Neuron (in vitro differentiated cells): Measurements from ENCODE around the gene LARGE1.

Source experiments
- H2AFZ ChIP-seq: one replicate; pipeline ENCODE4 v1.6.1; 2013; ENCODE audit warnings: low read depth, mild to moderate bottlenecking, inconsistent platforms, low read length, moderate library complexity
- H3K27me3 ChIP-seq: one replicate; pipeline ENCODE4 v1.6.1; 2013; ENCODE audit warnings: low read length; ENCODE audit not compliant: insufficient read depth
- H3K36me3 ChIP-seq: one replicate; pipeline ENCODE4 v1.6.1; 2013; ENCODE audit warnings: low read length; ENCODE audit not compliant: insufficient read depth
- H3K4me1 ChIP-seq: one replicate; pipeline ENCODE4 v1.6.1; 2013; ENCODE audit warnings: low read length; ENCODE audit not compliant: insufficient read depth
- H3K4me3 ChIP-seq: 2 replicates; pipeline ENCODE4 v1.5.1; 2013; ENCODE audit warnings: mild to moderate bottlenecking, low read length, moderate library complexity
- H3K9me3 ChIP-seq: one replicate; pipeline ENCODE4 v1.6.1; 2013; ENCODE audit warnings: low read length

The LARGE1 gene

GRCh38 chr22:33838644-33839043 is 81.6 kb downstream of the LARGE1 start:
- Histone ChIP-seq H3K4me1 (peaks cover 10% of the 10 kb centered on the region), H3K36me3 (no peaks in the 10 kb centered on the region), H2AFZ (no peak overlapping the region), H3K9me3 (no peaks in the 10 kb centered on the region), H3K27me3 (no peaks in the 10 kb centered on the region), H3K4me3 (no peak overlapping the region)

DNA sequence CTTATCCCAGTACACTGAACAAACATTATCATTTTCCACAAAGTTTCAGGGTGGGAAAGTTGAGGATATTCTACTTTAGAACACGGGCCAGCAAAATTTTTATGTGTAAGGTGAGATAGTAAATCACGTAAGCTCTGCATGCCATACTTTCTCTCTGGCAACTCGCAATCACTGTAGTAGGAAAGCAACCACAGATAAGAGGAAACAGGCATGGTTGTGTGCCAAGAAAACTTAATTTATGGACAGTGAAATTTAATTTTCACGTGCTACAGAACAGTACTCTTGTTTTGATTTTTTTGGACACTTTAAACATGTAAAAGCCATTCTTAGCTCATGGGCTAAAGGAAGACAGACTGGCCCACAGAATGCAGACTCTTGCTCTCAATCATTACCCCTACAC is 82.5 kb downstream of the LARGE1 start:
- Histone ChIP-seq H3K4me1 (peaks cover 10% of the 10 kb centered on the region), H3K9me3 (no peaks in the 10 kb centered on the region), H3K27me3 (no peaks in the 10 kb centered on the region), H3K4me3 (no peak overlapping the region), H3K36me3 (no peaks in the 10 kb centered on the region), H2AFZ (no peak overlapping the region)

DNA sequence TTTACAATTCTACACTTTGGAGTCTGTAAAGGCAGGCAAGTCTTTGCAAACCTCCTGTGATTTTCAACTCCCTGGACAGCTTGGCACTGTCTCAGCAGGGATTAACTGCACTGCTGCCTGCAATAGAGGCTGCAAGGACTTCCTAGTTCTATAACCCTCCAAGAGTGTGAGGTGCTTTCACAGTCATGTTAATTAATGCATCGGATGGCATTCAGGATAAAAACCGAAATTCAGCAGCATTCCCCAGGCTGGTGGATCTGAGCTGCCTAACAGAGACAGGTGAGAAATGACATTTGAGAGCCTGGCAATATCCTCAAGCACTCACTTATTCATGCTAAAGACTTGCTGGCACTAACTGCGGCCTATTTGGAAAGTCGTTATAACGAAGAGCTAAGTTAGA is 85.0 kb downstream of the LARGE1 start:
- H3K9me3 ChIP-seq: no peaks in the 10 kb centered on the region
- H3K27me3 ChIP-seq: no peaks in the 10 kb centered on the region
- peaks cover 10% of the 10 kb centered on the region for H3K4me1 ChIP-seq
- no peak overlapping the region for H3K4me3 ChIP-seq
- no peaks in the 10 kb centered on the region for H3K36me3 ChIP-seq
- no peak overlapping the region for H2AFZ ChIP-seq

DNA sequence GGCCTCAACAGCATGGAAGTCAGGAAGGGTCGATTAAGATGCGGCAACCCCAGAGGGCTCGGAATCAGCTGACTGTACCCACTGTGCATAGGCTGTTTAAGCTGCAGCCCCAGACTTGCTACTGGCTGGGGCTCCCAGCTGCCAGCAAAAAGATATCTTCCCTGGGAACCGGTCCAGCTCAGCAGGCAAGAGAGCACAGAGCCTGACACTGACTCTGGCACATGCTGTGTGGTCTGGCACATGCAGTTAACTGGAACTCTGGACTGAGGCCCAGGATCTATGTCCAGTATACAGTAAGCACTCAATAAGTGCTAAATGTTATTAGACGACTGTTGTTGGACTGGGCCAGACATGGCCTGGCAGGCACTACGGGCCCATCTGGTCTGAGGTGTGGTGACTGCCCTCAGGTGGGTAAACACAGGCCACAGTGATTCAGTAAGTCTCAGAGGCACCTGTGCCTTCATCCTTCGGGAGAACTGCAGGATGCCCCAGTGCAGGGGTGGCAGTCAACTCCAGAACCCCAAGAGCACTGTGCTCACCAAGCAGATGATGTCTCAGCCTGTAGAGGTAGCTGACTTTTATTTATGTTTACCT is 87.6 kb downstream of the LARGE1 start:
- H3K4me1 ChIP-seq: peaks cover 10% of the 10 kb centered on the region
- no peaks in the 10 kb centered on the region for H3K9me3 ChIP-seq
- no peaks in the 10 kb centered on the region for H3K27me3 ChIP-seq
- no peaks in the 10 kb centered on the region for H3K36me3 ChIP-seq
- H2AFZ ChIP-seq: no peak overlapping the region
- no peak overlapping the region for H3K4me3 ChIP-seq

DNA sequence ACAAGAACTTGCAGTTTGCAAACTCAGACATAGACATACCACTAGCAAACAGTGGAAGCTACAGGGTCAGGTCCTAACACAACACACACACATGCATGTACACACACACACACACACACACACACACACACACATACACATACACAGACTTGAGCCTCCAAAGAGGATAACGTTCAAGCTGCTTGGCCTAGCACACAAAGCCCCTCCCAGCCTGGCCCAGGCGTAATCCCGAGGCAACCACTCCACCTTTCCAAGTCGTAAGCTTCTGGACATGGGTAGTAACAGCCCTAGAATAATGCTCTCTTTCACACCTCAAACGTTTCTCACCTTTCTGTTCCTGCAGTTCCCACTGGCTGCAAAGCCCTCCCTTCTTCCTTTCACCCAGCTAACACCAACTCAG is 88.6 kb downstream of the LARGE1 start:
- peaks cover 10% of the 10 kb centered on the region for H3K4me1 ChIP-seq
- H3K27me3 ChIP-seq: no peaks in the 10 kb centered on the region
- no peak overlapping the region for H3K4me3 ChIP-seq

GRCh38 chr22:33831207-33831606 is 89.1 kb downstream of the LARGE1 start:
- Histone ChIP-seq H3K36me3 (no peaks in the 10 kb centered on the region), H2AFZ (no peak overlapping the region), H3K4me1 (peaks cover 10% of the 10 kb centered on the region), H3K9me3 (no peaks in the 10 kb centered on the region), H3K27me3 (no peaks in the 10 kb centered on the region), H3K4me3 (no peak overlapping the region)

More for the DNA sequence above, 88.6 kb downstream of the LARGE1 start:
- Histone ChIP-seq H3K36me3 (no peaks in the 10 kb centered on the region), H3K9me3 (no peaks in the 10 kb centered on the region), H2AFZ (no peak overlapping the region)

- Histone ChIP-seq H2AFZ (no peak overlapping the region), H3K27me3 (no peaks in the 10 kb centered on the region), H3K4me3 (no peak overlapping the region)
Measured at GRCh38 chr22:33829546-33830280, 90.6 kb downstream of the LARGE1 start.

DNA sequence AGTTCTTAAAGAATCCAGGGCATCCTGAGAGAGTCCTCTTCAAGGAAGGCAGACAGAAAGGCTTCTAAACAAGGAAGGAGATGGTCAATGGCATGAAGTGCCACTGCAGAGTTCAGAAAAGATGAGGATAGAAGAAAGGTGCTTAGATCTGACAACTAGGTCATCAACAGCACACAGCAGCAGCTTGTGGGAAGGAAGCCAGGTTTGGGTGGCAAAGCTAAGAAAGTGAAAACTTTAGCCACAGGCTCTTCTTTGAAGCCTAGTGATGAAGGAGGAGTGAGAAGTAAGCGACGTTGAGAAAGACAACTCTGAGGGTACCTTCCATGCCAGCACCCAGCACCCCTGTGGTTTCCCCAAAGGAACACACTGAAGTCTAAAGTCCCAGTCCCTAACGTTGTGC is 92.0 kb downstream of the LARGE1 start:
- Histone ChIP-seq H3K9me3 (peaks cover 2% of the 10 kb centered on the region), H3K36me3 (no peaks in the 10 kb centered on the region), H2AFZ (no peak overlapping the region), H3K4me3 (no peak overlapping the region), H3K27me3 (no peaks in the 10 kb centered on the region), H3K4me1 (peaks cover 11% of the 10 kb centered on the region)

More at GRCh38 chr22:33829546-33830280, 90.6 kb downstream of the LARGE1 start:
- peaks cover 2% of the 10 kb centered on the region for H3K9me3 ChIP-seq
- peaks cover 2% of the 10 kb centered on the region for H3K4me1 ChIP-seq
- no peaks in the 10 kb centered on the region for H3K36me3 ChIP-seq

- no peaks in the 10 kb centered on the region for H3K27me3 ChIP-seq
- peaks cover 19% of the 10 kb centered on the region for H3K4me1 ChIP-seq
- H3K4me3 ChIP-seq: no peak overlapping the region
- peaks cover 2% of the 10 kb centered on the region for H3K9me3 ChIP-seq
- no peaks in the 10 kb centered on the region for H3K36me3 ChIP-seq
- H2AFZ ChIP-seq: no peak overlapping the region
Measured at GRCh38 chr22:33825761-33826160, 94.5 kb downstream of the LARGE1 start.

DNA sequence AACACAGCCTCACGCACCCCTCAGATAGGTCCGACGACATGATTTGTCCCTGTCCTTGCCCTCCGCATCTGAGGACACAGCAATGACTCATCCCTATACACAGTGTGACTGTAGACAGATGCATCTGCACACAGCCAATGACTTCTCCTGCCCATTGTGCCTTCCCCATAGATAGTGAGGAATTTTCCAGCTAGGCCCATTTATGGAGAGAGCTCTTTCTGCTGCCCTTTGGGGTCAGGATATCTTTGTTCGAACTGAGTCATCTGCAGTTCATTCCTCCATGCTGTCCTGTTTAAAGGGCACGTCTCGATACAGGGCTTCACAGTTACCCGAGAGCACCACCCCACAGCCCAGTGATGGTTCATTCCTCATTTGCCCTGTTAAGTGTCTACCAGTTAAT is 96.7 kb downstream of the LARGE1 start:
- H3K4me1 ChIP-seq: peaks cover 19% of the 10 kb centered on the region
- H3K27me3 ChIP-seq: no peaks in the 10 kb centered on the region
- H3K36me3 ChIP-seq: no peaks in the 10 kb centered on the region
- no peak overlapping the region for H2AFZ ChIP-seq
- H3K4me3 ChIP-seq: no peak overlapping the region
- H3K9me3 ChIP-seq: peaks cover 2% of the 10 kb centered on the region

- Histone ChIP-seq H3K9me3 (peaks cover 2% of the 10 kb centered on the region), H3K4me1 (peaks cover 19% of the 10 kb centered on the region), H3K4me3 (no peak overlapping the region), H3K27me3 (no peaks in the 10 kb centered on the region), H2AFZ (no peak overlapping the region), H3K36me3 (no peaks in the 10 kb centered on the region)
Measured at GRCh38 chr22:33821290-33821689, 99.0 kb downstream of the LARGE1 start.

- H3K9me3 ChIP-seq: no peaks in the 10 kb centered on the region
- no peaks in the 10 kb centered on the region for H3K36me3 ChIP-seq
- no peak overlapping the region for H2AFZ ChIP-seq
- no peaks in the 10 kb centered on the region for H3K27me3 ChIP-seq
- H3K4me1 ChIP-seq: peaks cover 17% of the 10 kb centered on the region
- no peak overlapping the region for H3K4me3 ChIP-seq
Measured at GRCh38 chr22:33819743-33820142, 100.5 kb downstream of the LARGE1 start.

DNA sequence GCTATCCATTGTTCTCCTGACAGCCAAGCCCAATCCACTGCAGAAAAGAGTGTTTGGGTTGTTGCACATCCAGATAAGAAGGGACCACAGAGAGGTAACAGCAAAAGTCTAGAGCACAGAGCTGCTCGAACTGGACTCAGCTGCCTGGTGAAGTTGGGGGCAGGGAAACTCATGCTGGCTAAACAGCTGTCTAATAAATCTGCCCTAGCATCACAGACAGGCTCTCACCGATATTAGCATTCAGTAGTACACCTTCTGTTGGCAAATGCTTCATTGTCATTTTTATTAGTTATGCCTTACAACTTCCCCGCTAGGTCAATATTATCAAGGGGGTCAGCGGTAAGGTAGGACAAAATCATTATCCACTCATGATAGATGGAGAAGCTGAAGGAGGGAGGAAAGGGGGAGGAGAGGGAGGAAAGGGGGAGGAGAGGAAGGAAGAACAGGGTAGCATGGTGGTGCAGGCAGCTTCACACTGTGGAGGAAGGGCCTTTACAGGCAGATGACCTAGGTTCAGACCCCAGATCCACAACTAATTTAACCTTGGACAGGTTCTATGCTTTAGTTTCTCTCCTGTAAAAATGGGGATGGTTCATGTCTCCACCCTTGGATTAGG is 102.7 kb downstream of the LARGE1 start:
- no peaks in the 10 kb centered on the region for H3K36me3 ChIP-seq
- H2AFZ ChIP-seq: no peak overlapping the region
- H3K27me3 ChIP-seq: no peaks in the 10 kb centered on the region
- H3K9me3 ChIP-seq: no peaks in the 10 kb centered on the region
- no peak overlapping the region for H3K4me3 ChIP-seq
- peaks cover 2% of the 10 kb centered on the region for H3K4me1 ChIP-seq
